ENCODE data around the gene ZNF554.
A peak's percentile ranks its signal among the peaks of the same experiment; 100 is the strongest.

The ZNF554 gene

GRCh38 chr19:2819540-2820111 lies at the start of gene ZNF554:
ZNF554 (plus strand) TSS chr19:2819868; CDS start chr19:2820072, 204 bp downstream.
- DNase-seq = peak; percentile 98

DNA sequence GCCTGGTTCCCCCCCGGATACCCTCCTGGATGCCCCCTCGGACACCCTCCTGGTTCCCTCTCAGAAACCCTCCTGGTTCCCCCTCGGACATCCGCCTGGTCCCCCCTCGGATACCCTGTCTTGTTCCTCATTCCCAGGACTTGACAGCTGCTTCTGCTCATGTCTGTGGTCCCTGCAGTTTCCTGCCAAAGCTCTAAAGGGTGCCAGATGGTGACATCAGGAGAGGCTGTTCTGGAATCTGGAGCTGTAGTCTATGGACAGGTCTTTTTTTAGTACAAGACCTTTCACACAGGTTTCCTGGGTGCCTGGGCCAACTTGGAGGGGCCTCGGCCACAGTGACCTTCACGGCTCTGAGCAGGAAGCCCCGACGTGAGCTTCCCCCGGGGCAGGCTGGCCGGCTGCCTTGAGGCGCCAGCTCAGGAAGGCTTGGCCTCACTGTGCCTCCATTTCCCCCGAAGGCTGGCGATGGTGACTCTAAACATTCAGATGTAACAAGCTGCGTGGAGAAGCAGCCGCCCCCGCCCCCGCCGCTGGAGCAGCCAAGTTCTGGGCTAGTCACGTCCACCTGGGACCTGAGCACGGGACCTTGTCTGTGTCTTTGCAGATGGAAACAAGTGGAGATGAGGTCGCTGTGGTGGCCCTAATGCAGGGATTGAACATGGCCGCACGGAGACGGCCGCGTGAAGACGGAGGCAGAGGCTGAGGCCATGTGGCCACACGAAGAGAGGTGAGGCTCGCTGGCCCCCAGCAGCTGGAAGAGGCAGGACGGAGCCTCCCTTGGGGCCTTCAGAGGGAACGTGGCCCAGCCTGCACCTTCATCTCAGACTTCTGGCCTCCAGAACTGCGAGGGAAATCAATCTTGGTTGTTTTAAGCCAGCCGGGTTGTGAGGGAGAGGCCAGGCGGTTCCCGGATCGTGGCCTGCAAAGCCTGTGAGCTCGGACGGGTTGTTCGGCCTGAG lies 49.3 kb upstream of the ZNF554 start:
- DNase-seq = no peak

DNA sequence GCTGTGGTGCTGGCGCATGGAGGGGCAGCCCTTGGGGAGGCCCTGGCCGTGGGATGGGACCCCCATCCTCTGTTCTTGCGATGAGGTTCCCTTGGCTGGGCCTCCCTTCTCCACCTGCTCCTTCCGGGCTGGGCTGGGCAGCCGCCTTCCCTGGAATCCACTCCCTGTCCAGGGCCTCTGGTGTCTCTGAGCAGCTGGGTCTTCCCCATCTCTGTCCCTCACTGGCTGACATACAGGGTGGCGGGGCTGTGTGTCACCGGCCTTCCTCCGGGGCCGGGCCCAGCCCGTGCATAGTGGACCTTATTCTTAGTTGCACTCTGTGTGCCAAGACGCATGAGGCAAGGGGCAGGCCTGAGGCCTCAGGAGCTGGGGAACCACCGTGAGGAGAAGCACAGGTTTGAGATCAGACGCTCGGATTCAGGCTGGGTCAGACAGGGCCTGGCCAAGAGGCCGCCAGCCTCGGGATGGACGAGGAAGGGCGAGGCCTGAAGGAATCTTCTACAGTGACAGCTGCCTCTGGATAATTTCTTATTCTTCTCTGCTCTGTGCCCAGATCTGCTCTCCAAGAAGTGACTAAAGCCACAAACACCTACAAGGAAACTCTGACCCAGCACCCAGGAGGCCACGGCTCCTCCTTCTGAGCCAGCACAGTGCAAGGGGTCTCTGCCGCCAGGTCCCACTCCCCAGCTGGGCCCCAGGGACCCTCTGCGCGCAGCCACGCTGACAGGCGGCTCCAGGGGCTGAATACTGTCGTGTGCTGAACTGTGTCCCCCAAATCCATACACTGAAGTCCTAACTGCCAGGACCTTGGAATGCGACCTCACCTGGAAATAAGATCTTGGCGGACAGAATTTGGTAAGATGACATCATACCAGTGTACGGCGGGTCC lies 47.6 kb upstream of the ZNF554 start:
- no peak for DNase-seq

DNA sequence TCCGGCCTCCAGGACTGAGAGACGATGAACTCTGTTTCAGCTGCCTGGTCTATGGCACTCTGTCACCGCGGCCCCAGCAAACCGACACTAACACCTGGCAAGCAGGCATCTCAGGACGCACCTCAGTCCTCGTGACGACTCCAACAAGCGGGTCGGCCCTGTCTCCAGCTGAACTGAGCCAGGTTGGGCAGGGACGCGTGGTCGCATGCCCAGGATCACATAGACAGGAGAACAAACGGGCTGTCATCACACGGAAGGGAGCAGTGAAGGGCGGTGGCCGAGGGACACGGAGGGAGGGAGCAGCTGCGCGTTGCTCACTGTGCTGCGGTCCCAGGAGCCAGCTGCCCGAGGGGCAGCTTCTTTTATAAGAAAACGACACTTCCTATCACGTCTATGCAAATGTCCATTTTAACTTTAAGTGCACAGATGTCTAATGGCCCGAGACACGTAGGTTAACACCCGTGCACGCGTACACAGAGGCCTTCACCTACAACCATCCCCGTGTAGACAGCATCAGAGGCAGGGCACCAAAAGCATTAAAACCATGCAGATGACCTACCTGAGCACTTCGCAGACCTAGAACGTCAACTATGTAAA lies 45.5 kb upstream of the ZNF554 start:
- DNase-seq = peak; percentile 9

- no peak for DNase-seq
These were observed 44.6 kb upstream of the ZNF554 start for GRCh38 chr19:2774953-2775555.

- no peak for DNase-seq
These were observed 43.9 kb upstream of the ZNF554 start for GRCh38 chr19:2775556-2776430.

- DNase-seq = no peak
These were observed 41.5 kb upstream of the ZNF554 start for GRCh38 chr19:2777952-2778683.

DNA sequence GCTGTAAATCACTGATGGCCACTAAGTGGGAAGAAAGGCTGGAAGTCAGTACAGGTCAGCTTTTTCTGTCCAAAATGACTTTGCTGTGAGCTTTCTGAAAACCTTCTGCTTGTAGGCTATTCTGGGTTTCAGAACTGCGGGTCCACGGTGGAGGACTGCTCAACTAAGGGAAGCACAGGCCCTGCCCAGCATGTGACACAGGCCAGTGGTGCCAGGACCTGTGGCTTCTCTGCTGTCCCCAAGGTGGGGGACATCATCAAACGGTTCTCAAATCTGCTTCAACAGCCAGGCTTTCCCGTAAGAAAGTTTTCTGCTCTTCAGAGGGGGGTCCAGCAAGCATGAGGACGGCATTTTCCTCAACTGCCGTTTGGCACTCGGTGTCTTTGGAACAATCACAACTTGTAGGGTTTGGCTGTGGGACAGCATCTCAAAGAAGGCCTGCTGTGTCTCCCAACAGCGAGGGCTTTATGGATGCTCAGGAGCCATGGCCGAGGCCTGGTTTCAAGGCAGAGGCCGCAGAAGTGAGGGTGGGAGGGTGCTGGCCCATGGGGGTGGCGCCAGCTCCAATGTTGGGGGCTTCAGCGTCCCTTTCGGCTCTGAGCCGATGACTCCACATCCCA lies 40.4 kb upstream of the ZNF554 start:
- no peak for DNase-seq

DNA sequence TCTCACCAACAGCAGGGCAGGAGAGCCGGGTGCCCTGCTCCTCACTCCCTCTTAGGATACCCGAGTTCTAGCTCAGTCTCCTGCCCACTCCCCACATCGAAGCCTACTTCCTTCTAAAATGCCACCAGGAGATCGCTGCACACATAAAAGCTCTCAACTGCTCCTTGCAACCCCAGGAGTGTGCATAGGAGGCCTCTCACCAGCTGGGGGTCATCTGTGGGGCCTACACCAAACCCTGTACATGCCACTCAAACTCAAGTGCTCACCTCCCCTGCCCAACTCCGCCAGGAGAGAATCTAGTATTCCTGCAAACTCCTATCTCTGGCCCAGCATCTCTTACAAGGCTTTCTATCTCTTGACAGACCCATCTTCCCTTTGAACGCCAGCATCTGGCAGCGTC lies 39.4 kb upstream of the ZNF554 start:
- no peak for DNase-seq

DNA sequence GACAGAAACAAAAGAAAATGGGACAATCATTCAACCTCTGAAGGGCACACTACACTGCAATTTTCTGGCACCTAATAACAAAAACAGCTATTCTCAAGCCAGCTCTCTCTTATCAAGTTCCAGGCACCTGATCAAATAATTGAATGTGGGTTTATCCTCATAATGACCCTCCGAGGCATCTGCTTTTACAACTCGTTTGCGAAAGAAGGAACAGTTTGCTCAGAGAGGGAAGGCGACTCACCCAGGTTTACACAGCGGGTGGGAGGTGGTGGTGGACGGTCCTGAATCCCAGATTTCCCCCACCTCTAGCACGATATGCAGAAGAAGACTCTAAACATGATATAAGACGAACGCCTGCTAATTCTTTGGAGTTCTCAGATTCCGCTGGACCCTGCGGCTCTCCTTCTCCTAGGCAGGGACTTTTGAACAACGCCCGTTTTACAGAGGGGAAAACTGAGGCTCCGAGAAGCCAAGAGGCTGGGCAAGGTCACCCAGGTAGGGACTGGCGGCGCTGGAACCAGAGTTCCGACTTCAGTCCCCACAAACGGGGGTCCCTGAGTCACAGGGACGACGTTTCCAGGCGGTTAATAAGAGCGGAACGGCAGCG lies 37.2 kb upstream of the ZNF554 start:
- no peak for DNase-seq

DNA sequence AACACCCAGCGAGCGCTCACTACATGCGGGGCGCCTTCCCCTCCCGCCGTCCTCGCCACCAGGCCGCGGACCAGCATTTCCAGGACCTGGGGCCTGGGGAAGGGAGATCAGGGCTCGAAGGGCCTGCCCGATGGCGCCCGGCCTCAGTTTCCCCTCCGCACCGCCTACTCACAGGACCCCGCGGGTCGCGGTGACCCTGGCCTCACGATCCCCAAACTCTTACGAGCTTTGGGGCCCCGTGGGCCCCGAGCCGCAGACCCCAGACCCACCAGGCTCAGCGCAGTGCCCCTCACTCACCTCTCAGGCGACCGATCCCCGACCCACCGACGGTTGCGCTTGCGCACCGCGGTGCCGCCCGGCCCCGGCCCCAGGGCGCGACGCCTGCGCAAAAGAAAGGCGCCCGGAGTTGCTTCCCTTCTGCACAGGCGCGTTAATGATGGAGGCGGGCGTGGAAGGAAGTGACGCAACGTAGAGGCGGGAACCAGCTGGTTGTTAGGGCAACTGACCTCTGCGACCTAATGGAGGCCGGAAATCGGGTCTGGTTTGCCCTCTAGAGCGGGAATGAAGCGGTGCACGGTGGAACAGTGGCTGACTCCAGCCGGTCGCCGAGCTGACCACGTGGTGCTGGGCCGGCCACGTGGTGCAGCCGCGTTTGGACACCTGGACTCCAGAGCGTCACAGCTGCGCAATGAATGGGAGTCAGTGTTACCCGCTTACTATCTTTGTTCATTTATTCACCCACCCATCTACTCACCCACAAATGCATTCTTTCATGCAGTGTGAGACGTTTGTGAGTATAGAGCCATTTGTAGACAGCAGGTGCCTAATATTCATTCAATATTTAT lies 36.5 kb upstream of the ZNF554 start, which contains the start of gene SGTA:
SGTA (minus strand) TSS at position 338 of the 845 bp plus-strand sequence. CDS start 14,205 bp downstream, outside the sequence.
- DNase-seq = peak; percentile 100

GRCh38 chr19:2783781-2784145 lies 35.9 kb upstream of the ZNF554 start:
- DNase-seq = no peak

DNA sequence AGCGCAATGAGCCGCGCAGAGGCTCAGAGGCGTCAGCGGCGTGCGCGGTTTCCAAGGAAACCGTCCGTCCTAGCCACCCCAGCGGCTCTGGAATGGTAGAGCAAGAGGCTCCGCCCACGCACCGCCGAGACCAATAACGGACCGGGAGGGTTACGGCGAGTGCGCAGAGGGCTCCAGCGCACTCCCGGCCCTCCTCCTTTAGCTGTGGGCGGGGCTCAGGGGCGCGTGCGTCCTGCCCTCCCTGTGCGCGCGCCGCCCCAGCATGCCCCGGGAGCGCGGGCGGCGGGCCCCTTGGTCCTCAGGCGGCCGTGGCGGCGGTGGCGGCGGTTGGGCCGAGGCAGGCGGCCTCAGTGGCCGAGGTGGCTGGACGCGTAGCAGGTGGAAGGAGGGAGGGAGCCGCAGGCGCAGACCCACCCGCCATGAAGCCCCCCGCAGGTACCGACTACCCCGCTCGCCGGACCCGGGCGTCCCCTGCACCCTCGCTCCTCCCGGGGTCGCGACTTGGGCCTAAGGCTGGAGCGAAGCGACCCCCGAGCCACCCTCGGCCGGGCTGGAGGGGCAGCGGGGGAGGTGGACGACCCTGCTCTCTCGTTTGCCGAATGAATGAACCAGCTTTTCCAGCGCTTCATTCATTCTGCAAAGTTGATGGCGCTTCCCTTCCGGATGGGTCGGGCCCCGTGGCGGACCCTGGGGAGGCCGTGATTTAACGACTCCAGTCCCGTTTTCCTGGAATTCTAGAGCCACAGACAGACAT lies 34.2 kb upstream of the ZNF554 start, which contains the start of gene THOP1:
THOP1 (plus strand) TSS at position 260 of the 754 bp plus-strand sequence; CDS start at position 420, 160 bp downstream.
- peak; percentile 97 for DNase-seq

- DNase-seq = no peak
These were observed 32.6 kb upstream of the ZNF554 start for GRCh38 chr19:2787115-2787514.

- DNase-seq = no peak
These were observed 31.4 kb upstream of the ZNF554 start for GRCh38 chr19:2788237-2788636.

- DNase-seq = no peak
These were observed 29.5 kb upstream of the ZNF554 start for GRCh38 chr19:2790194-2790556.

- DNase-seq = no peak
These were observed 29.0 kb upstream of the ZNF554 start for GRCh38 chr19:2790557-2791271.
